ENCODE measurements around the gene ZC3H7B.

DNA sequence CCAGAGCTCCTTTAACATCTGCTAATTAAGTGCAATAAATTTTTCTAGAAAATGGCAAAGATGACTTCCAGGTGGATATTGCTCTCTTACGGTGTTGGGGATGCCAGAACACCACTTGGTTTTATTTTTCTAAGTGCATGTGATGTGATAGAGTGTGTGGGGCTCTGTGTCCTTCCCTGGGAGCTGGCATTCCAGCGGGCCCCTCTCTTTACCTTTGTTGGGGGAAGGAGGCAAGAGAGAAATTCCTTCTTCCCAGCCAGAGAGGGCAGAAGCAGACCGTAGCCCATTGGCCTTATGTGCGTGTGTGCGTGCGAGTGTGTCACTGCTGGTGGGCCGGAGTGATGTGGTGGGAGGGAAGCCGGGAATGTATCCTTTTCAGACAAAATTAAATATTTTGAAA, 97.6 kb downstream of the ZC3H7B start:
- TF ChIP-seq, protein P1, sequence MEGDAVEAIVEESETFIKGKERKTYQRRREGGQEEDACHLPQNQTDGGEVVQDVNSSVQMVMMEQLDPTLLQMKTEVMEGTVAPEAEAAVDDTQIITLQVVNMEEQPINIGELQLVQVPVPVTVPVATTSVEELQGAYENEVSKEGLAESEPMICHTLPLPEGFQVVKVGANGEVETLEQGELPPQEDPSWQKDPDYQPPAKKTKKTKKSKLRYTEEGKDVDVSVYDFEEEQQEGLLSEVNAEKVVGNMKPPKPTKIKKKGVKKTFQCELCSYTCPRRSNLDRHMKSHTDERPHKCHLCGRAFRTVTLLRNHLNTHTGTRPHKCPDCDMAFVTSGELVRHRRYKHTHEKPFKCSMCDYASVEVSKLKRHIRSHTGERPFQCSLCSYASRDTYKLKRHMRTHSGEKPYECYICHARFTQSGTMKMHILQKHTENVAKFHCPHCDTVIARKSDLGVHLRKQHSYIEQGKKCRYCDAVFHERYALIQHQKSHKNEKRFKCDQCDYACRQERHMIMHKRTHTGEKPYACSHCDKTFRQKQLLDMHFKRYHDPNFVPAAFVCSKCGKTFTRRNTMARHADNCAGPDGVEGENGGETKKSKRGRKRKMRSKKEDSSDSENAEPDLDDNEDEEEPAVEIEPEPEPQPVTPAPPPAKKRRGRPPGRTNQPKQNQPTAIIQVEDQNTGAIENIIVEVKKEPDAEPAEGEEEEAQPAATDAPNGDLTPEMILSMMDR (IDR thresholded peaks at IDR 0.05; ENCODE audit: insufficient read depth, low read depth, low read length), result no peak
- no peak for TF ChIP-seq EZH2 (IDR thresholded peaks at IDR 0.05; ENCODE audit: insufficient read depth, low read length)
